HG03469 (cell line): ENCODE data around the gene ASB11.

ENCODE experiments used
- ATAC-seq: cut with Tn5 transposase; IDR thresholded peaks from one replicate; pipeline ENCODE4 v1.9.1; 2021; ENCODE audit warnings: mild to moderate bottlenecking, moderate library complexity, moderate number of reproducible peaks; ENCODE audit not compliant: unreplicated experiment

Gene ASB11

DNA sequence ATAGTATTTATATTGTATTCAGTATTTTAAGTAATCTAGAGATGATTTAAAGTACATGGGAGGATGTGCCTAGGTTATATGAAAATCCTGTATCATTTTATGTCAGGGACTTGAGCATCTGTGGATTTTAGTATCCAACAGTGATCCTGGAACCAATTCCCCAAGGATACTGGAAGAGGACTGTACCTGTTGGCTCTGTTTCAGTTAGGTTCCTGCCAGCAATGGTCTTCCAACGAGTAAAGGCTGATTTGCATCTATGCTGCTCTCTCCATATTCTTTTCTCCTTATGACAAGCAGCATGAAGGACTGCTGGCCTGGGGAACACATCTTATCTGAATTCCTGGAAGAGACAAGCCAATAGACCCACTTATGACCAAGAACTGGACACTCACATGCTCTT, 80.4 kb downstream of the ASB11 start:
- no peak for ATAC-seq

DNA sequence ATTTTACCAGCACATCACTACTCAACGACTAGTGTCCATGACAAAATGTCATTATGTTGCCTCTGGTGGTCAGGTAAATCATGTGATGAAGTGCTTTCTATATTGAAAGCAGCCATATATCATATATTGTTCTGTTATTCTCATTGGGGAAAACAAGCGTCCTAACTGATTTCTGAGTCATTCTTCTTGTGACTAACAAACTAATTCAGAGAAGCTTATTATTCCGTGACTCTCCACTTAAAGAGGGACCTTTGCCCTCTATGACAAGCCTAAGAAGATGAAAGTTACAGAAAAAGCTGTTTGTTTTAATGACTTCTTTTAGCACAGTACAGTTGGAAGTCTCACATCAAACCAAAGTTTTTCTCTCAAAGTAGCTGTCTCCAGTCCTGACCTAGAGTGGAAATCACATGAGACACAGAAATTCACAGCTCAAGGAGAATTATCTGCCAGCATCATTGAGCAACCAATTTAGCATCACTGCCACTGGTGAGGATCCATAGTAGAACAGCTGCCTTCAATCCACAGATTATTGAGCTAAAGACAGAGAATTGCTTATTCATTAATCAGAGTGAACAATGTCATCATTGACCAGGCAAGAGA, 81.9 kb downstream of the ASB11 start:
- ATAC-seq = no peak
